Measurements from ENCODE around the gene RNF126.

DNA sequence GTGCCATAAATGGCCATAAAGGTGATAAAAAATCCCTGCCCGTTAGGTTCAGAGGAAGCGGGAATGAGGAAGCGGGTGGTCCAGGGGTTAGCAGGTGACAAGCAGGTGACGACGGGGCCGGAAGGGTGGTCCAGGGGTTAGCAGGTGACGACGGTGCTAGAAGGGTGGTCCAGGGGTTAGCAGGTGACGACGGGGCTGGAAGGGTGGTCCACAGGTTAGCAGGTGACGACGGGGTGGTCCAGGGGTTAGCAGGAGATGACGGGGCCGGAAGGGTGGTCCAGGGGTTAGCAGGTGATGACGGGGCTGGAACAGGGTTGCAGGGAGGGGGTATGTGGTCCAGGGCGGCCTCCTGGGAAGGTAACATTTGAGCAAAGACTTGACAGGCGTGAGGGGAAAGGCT is 26.0 kb upstream of the RNF126 start:
- TF ChIP-seq, protein P1, sequence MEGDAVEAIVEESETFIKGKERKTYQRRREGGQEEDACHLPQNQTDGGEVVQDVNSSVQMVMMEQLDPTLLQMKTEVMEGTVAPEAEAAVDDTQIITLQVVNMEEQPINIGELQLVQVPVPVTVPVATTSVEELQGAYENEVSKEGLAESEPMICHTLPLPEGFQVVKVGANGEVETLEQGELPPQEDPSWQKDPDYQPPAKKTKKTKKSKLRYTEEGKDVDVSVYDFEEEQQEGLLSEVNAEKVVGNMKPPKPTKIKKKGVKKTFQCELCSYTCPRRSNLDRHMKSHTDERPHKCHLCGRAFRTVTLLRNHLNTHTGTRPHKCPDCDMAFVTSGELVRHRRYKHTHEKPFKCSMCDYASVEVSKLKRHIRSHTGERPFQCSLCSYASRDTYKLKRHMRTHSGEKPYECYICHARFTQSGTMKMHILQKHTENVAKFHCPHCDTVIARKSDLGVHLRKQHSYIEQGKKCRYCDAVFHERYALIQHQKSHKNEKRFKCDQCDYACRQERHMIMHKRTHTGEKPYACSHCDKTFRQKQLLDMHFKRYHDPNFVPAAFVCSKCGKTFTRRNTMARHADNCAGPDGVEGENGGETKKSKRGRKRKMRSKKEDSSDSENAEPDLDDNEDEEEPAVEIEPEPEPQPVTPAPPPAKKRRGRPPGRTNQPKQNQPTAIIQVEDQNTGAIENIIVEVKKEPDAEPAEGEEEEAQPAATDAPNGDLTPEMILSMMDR (IDR thresholded peaks at IDR 0.05; ENCODE audit: low read depth, low read length, poor library complexity, severe bottlenecking) = no peak
- no peak for TF ChIP-seq EZH2phosphoT487 (IDR thresholded peaks at IDR 0.05; ENCODE audit: borderline replicate concordance, low read length)

Measured in DOHH2 (cell line).